HEK293 (cell line): ENCODE results near the gene CENPC.

Experiments used
- CTCF ChIA-PET: fragments of 350-600 bp; formaldehyde crosslinking; extraction: SDS; loops from one replicate; lab custom pipeline; 2021; ENCODE audit warnings: antibody characterized with exemption; lab: Yijun Ruan, JAX
- POLR2A ChIA-PET: fragments of 300-600 bp; formaldehyde crosslinking; extraction: SDS; loops from one replicate; lab custom pipeline; 2020; ENCODE audit warnings: antibody characterized with exemption, inconsistent platforms; lab: Yijun Ruan, JAX
- H3K27ac ChIP-seq: fragments of 200-500 bp; sonication (Bioruptor generic); 2 replicates; pipeline ENCODE4 v1.5.1; 2014; ENCODE audit warnings: low read depth, low read length, control low read depth, inconsistent platforms; ENCODE audit errors: extremely low read depth
- H3K36me3 ChIP-seq, 2 experiments: fragments of 200-500 bp in 1 of 2; sonication (Bioruptor generic) in 1 of 2; 1 replicate in 1 of 2; 2 replicates in 1 of 2; pipeline ENCODE4 v1.5.1; 2014 to 2017; ENCODE audit warnings: inconsistent platforms in 2 of 2, low read length in 2 of 2; ENCODE audit not compliant: control insufficient read depth in 2 of 2, insufficient read depth in 1 of 2
- H3K4me1 ChIP-seq: fragments of 200-500 bp; sonication (Bioruptor generic); 2 replicates; pipeline ENCODE4 v1.5.1; 2014; ENCODE audit warnings: mild to moderate bottlenecking, low read length, inconsistent platforms; ENCODE audit not compliant: control insufficient read depth, insufficient read depth
- H3K4me3 ChIP-seq: 2 replicates; pipeline ENCODE4 v1.5.1; 2011; ENCODE audit warnings: low read depth, mild to moderate bottlenecking, control low read depth, low read length, moderate library complexity
- H3K9me3 ChIP-seq: fragments of 200-500 bp; sonication (Bioruptor generic); 2 replicates; pipeline ENCODE4 v1.5.1; 2014; ENCODE audit warnings: low read depth, low read length, inconsistent platforms; ENCODE audit not compliant: control insufficient read depth, insufficient read depth
- GLIS1 ChIP-seq: fragments of 450-650 bp; formaldehyde crosslinking; IDR thresholded peaks from 2 replicates; pipeline ENCODE4 v1.5.1; 2016; ENCODE audit warnings: missing biosample characterization, missing genetic modification characterization
- INSM2 ChIP-seq: fragments of 450-650 bp; formaldehyde crosslinking; IDR thresholded peaks from 2 replicates; pipeline ENCODE4 v1.5.1; 2016; ENCODE audit warnings: missing biosample characterization, missing genetic modification characterization
- KLF1 ChIP-seq: fragments of 450-650 bp; formaldehyde crosslinking; IDR thresholded peaks from 2 replicates; pipeline ENCODE4 v1.5.1; 2016; ENCODE audit warnings: missing biosample characterization, missing genetic modification characterization
- KLF9 ChIP-seq: fragments of 450-650 bp; formaldehyde crosslinking; IDR thresholded peaks from 2 replicates; pipeline ENCODE4 v1.5.1; 2016; ENCODE audit warnings: missing biosample characterization, missing genetic modification characterization, low read depth
- MZF1 ChIP-seq: fragments of 450-650 bp; formaldehyde crosslinking; IDR thresholded peaks from 2 replicates; pipeline ENCODE4 v1.5.1; 2017; ENCODE audit warnings: missing biosample characterization, missing genetic modification characterization, borderline replicate concordance
- OVOL3 ChIP-seq: fragments of 450-650 bp; formaldehyde crosslinking; IDR thresholded peaks from 2 replicates; pipeline ENCODE4 v1.5.1; 2016; ENCODE audit warnings: missing biosample characterization, missing genetic modification characterization
- SCRT1 ChIP-seq: fragments of 450-650 bp; formaldehyde crosslinking; IDR thresholded peaks from 2 replicates; pipeline ENCODE4 v1.5.1; 2016; ENCODE audit warnings: missing biosample characterization, missing genetic modification characterization, borderline replicate concordance
- YY2 ChIP-seq: fragments of 450-650 bp; formaldehyde crosslinking; IDR thresholded peaks from 2 replicates; pipeline ENCODE4 v1.5.1; 2016; ENCODE audit warnings: missing biosample characterization, missing genetic modification characterization
- ZBTB1 ChIP-seq: fragments of 450-650 bp; formaldehyde crosslinking; IDR thresholded peaks from 2 replicates; pipeline ENCODE4 v1.5.1; 2016; ENCODE audit warnings: missing biosample characterization, missing genetic modification characterization
- ZBTB8A ChIP-seq: fragments of 450-650 bp; formaldehyde crosslinking; IDR thresholded peaks from 2 replicates; pipeline ENCODE4 v1.5.1; 2016; ENCODE audit warnings: missing biosample characterization, missing genetic modification characterization
- ZNF146 ChIP-seq: fragments of 450-650 bp; formaldehyde crosslinking; IDR thresholded peaks from 2 replicates; pipeline ENCODE4 v1.5.1; 2016; ENCODE audit warnings: missing biosample characterization, missing genetic modification characterization
- ZNF174 ChIP-seq: fragments of 450-650 bp; formaldehyde crosslinking; IDR thresholded peaks from 2 replicates; pipeline ENCODE4 v1.5.0; 2017; ENCODE audit warnings: missing biosample characterization, mild to moderate bottlenecking, missing genetic modification characterization
- ZNF2 ChIP-seq: fragments of 450-650 bp; formaldehyde crosslinking; IDR thresholded peaks from 2 replicates; pipeline ENCODE4 v1.5.1; 2016; ENCODE audit warnings: missing biosample characterization, missing genetic modification characterization
- ZNF223 ChIP-seq: fragments of 450-650 bp; formaldehyde crosslinking; IDR thresholded peaks from 2 replicates; pipeline ENCODE4 v1.5.1; 2016; ENCODE audit warnings: missing biosample characterization, missing genetic modification characterization
- ZNF24 ChIP-seq: fragments of 450-650 bp; formaldehyde crosslinking; IDR thresholded peaks from 2 replicates; pipeline ENCODE4 v1.5.1; 2016; ENCODE audit warnings: missing biosample characterization, missing genetic modification characterization
- ZNF37A ChIP-seq: fragments of 450-650 bp; IDR thresholded peaks from 2 replicates; pipeline ENCODE4 v1.5.1; 2018; ENCODE audit warnings: missing biosample characterization, missing genetic modification characterization
- ZNF501 ChIP-seq: fragments of 450-650 bp; formaldehyde crosslinking; IDR thresholded peaks from 2 replicates; pipeline ENCODE4 v1.5.1; 2016; ENCODE audit warnings: missing biosample characterization, missing genetic modification characterization
- ZNF514 ChIP-seq: fragments of 450-650 bp; formaldehyde crosslinking; IDR thresholded peaks from 2 replicates; pipeline ENCODE4 v1.5.1; 2016; ENCODE audit warnings: missing biosample characterization, missing genetic modification characterization
- ZNF548 ChIP-seq: fragments of 450-650 bp; formaldehyde crosslinking; IDR thresholded peaks from 2 replicates; pipeline ENCODE4 v1.5.1; 2016; ENCODE audit warnings: missing biosample characterization, missing genetic modification characterization
- ZNF571 ChIP-seq: fragments of 450-650 bp; formaldehyde crosslinking; IDR thresholded peaks from 2 replicates; pipeline ENCODE4 v1.5.0; 2017; ENCODE audit warnings: missing biosample characterization, missing genetic modification characterization
- ZNF624 ChIP-seq: fragments of 450-650 bp; formaldehyde crosslinking; IDR thresholded peaks from 2 replicates; pipeline ENCODE4 v1.5.1; 2017; ENCODE audit warnings: missing biosample characterization, missing genetic modification characterization
- ZNF843 ChIP-seq: fragments of 450-650 bp; formaldehyde crosslinking; IDR thresholded peaks from 2 replicates; pipeline ENCODE4 v1.5.1; 2016; ENCODE audit warnings: missing biosample characterization, missing genetic modification characterization
- ZSCAN30 ChIP-seq: fragments of 450-650 bp; IDR thresholded peaks from 2 replicates; pipeline ENCODE4 v1.5.1; 2018; ENCODE audit warnings: missing biosample characterization, mild to moderate bottlenecking, missing genetic modification characterization, moderate library complexity

Gene CENPC

GRCh38 chr4:67437974-67438713, 107.2 kb downstream of the CENPC start:
- Histone ChIP-seq H3K27ac (no peak overlapping the region), H3K36me3 (no peaks in the 10 kb centered on the region), H3K9me3 (no peaks in the 10 kb centered on the region), H3K4me3 (no peak overlapping the region), H3K4me1 (no peaks in the 10 kb centered on the region)
- no peak for TF ChIP-seq ZNF223 (tag by site-specific recombination)
- TF ChIP-seq ZNF2, result no peak
- no peak for TF ChIP-seq GLIS1 (tag by site-specific recombination)
- no peak for TF ChIP-seq ZNF514 (tag by site-specific recombination)
- no peak for TF ChIP-seq ZNF624 (tag by site-specific recombination)
- TF ChIP-seq ZNF571 (tag by site-specific recombination), result no peak
- no peak for TF ChIP-seq ZNF24 (tag by site-specific recombination)
- no peak for TF ChIP-seq ZNF843 (tag by site-specific recombination)
- TF ChIP-seq ZSCAN30, result no peak
- no peak for TF ChIP-seq YY2 (tag by site-specific recombination)
- no peak for TF ChIP-seq ZNF146
- TF ChIP-seq OVOL3 (tag by site-specific recombination), result no peak
- TF ChIP-seq ZBTB1, result no peak
- no peak for TF ChIP-seq KLF1
- TF ChIP-seq ZNF174 (tag by site-specific recombination), result no peak
- TF ChIP-seq ZNF501 (tag by site-specific recombination), result no peak
- no peak for TF ChIP-seq ZNF37A
- no peak for TF ChIP-seq SCRT1 (tag by site-specific recombination)
- no peak for TF ChIP-seq MZF1 (tag by site-specific recombination)
- ChIA-PET POLR2A (no interaction called here), CTCF (no interaction called here)

- Histone ChIP-seq H3K27ac (no peak overlapping the region), H3K4me3 (no peak overlapping the region), H3K4me1 (no peaks in the 10 kb centered on the region), H3K9me3 (no peaks in the 10 kb centered on the region), H3K36me3 (no peaks in the 10 kb centered on the region)
- ChIA-PET POLR2A (no interaction called here), CTCF (no interaction called here)
- TF ChIP-seq KLF9 (tag by site-specific recombination) (no peak), INSM2 (tag by site-specific recombination) (no peak)
Observed at GRCh38 chr4:67436742-67437141, 108.6 kb downstream of the CENPC start.

- CTCF ChIA-PET, result no interaction called here
- no peaks in the 10 kb centered on the region for H3K9me3 ChIP-seq
Observed at GRCh38 chr4:67430989-67431388, 114.3 kb downstream of the CENPC start.

More at GRCh38 chr4:67430989-67431388, 114.3 kb downstream of the CENPC start:
- POLR2A ChIA-PET, result no interaction called here
- H3K4me3 ChIP-seq, result no peak overlapping the region
- H3K4me1 ChIP-seq, result no peaks in the 10 kb centered on the region
- no peaks in the 10 kb centered on the region for H3K36me3 ChIP-seq
- no peak overlapping the region for H3K27ac ChIP-seq
- no peak for TF ChIP-seq ZBTB8A (tag by site-specific recombination)
- no peak for TF ChIP-seq ZNF548 (tag by site-specific recombination)
